Panc1 (cell line): Measurements from ENCODE around the gene COL4A2.

Experiments used
- CTCF ChIP-seq: fragments of 450-650 bp; IDR thresholded peaks from 2 replicates; pipeline ENCODE4 v1.5.1; 2017; ENCODE audit warnings: mild to moderate bottlenecking
- REST ChIP-seq, 2 experiments: IDR thresholded peaks; 2 replicates each; pipeline ENCODE4 v1.6.1; 2011 to 2012; ENCODE audit warnings: low read depth in 2 of 2, control low read depth in 1 of 2, low read length in 1 of 2, mild to moderate bottlenecking in 1 of 2, moderate library complexity in 1 of 2; ENCODE audit not compliant: insufficient read depth in 1 of 2
- TCF7L2 ChIP-seq: IDR thresholded peaks from 2 replicates; pipeline ENCODE4 v1.6.1; 2011; ENCODE audit warnings: mild to moderate bottlenecking, low read depth, low read length, inconsistent platforms

GRCh38 chr13:110499621-110500281, 192.7 kb downstream of the COL4A2 start:
- TF ChIP-seq CTCF (no peak), REST (IDR thresholded peaks at IDR 0.05; ENCODE audit: insufficient read depth in 1 of 2, low read depth in 2 of 2, low read length in 1 of 2) (no peak), TCF7L2 (no peak)
